HG03025 (cell line): ENCODE results near the gene CARM1.
A peak's percentile ranks its signal among the peaks of the same experiment; 100 is the strongest.
"Not testable (repeated sequence)": the region's sequence is repeated elsewhere in the genome, so short reads cannot be mapped to it uniquely, and the experiment has no call there.

ENCODE experiments used
- ATAC-seq: cut with Tn5 transposase; IDR thresholded peaks from one replicate; pipeline ENCODE4 v1.9.1; 2021; ENCODE audit warnings: mild to moderate bottlenecking, moderate library complexity; ENCODE audit not compliant: unreplicated experiment, low FRiP score

Gene CARM1

DNA sequence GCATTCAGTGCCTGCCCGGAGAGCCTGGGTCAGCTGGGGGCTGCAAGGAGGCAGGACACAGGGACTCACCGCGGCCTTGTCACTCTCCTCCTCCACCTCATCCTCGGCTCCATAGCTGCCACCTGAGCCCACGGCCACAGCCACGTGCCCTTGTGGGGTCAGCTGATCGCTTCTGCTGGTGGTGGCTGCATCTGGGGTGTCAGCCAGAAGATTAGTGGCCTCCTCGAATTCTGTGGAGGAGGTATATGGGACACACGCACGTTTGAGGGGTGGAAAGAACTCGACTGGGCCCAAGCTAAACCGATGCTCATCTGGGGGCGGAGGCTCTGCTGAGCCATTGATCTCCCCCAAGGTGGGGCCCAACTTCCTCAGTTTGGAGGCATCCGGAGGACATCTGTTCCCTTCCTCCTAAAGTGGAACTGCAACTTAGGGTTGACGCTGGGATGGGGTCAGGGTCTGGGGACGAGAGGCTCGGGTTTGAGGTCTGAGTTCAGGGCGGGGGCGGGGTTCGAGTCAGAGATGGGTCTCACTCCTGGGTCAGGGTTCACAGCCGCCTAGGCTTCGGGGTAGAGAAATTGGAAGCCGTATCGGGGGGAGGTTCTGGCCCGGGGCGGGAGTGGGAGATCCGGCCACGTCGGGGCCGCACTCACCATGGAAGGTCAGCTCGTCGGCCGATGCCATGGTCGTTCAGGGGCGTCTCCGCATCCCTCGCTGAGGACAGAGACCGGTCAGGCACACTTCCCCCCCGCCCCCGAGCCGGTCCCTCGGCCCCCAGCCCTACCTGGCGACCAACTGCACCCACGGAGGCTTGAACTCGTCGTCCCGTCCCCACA, 56.6 kb downstream of the CARM1 start:
- no peak for ATAC-seq

DNA sequence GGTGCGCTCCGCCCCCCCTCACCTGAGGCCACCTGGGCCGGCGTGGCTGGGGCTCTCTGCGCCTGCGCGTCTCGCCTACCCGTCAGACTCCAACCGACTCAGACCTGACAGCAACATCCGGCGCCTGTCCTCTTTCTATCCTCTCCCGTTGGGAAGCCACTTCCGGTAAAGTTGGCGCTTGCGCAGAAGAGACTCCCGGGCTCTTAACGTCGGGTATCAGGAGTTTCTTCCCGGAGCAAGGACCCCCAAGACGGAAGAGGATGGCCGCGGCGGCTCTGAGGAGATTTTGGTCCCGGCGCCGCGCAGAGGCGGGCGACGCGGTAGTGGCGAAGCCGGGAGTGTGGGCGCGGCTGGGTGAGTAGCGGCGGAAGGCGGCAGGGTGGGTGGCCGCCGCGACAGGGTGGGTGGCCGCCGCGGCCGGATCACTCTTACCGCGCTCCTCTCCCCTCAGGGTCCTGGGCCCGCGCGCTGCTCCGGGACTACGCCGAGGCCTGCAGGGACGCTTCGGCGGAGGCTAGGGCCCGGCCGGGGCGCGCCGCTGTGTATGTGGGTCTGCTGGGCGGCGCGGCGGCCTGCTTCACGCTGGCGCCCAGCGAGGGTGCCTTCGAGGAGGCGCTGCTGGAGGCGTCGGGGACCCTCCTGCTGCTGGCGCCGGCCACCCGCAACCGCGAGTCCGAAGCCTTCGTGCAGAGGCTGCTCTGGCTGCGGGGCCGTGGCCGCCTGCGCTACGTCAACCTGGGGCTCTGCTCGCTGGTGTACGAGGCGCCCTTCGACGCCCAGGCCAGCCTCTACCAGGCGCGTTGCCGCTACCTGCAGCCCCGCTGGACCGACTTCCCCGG, 57.4 kb downstream of the CARM1 start, which contains the start of the genes TIMM29 and YIPF2:
TSS of gene TIMM29 (plus strand) at position 249 of the 839 bp plus-strand sequence. CDS start at position 261, 12 bp downstream.
TSS of gene YIPF2 (minus strand) at position 77 of the 839 bp plus-strand sequence. CDS start 229 bp downstream, outside the sequence.
- ATAC-seq = peak; percentile 72

DNA sequence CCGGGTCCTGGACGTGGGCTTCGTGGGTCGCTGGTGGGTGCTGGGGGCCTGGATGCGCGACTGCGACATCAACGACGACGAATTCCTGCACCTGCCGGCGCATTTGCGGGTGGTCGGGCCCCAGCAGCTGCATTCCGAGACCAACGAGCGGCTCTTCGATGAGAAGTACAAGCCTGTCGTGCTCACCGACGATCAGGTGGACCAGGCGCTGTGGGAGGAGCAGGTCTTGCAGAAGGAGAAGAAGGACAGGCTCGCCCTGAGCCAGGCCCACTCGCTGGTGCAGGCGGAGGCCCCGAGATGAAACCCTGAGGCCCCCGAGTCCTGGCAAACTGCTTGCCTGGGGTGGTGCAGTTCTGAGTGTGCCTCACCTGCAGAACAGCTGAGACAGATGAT, 58.0 kb downstream of the CARM1 start:
- no peak for ATAC-seq

DNA sequence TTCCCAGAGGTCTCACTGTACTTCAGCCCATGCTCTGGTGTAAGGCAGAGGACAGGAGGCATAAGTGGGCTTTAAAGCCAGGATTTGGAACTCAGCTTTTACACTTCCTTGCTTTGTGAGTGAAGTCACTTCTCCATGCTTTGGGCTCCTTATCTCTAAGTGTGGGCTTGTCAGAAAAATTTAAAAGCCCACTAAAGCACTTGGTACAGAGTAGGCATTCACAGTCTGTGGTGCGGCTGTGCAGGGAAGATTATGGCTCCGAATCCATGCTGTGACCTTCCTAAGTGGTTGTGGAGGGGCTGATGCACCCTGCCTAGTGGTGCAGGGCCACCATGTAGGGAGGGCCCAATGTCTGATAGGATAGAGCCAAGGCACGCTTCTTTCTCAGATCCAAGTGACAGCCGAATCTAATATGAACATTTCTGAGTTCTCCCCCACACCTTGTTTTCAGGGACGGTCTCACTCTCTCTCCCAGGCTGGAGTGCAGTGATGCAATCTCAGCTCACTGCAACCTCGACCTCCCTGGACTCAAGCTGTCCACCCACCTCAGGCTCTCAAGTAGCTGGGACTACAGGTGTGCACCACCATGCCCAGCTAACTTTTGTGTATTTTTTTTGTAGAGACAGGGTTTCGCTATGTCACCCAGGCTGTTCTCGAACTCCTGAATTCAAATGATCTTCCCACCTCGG, 64.2 kb downstream of the CARM1 start:
- ATAC-seq = no peak

DNA sequence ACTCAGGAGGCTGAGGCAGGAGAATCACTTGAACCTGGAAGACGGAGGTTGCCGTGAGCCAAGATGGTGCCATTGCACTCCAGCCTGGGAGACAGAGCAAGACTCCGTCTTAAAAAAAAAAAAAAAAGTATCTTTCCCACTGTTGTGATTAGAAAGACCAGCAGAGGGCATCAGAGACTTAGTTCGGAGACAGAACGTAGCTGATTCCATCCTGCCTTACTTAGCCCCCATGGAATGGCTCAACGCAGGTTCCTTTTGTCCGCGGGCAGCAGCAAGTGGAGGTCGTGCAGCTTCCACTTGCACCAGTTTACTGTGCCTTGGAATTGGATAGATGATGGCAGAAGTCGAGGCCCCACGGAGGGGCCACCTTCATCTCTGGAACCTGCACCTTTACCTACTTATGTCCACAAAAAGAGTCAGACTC, 65.3 kb downstream of the CARM1 start:
- no peak for ATAC-seq

DNA sequence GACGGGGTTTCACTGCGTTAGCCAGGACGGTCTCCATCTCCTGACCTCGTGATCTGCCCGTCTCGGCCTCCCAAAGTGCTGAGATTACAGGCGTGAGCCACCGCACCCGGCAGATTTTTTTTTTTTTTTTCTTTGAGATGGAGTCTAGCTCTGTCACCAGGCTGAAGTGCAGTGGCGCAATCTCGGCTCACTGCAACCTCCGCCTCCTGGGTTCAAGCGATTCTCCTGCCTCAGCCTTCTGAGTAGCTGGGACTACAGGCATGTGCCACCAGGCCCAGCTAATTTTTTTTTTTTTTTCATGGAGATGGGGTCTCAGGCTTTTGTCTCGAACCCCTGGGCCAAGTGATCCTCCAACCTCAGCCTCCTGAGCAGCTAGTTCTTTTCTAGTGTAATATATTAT, 70.3 kb downstream of the CARM1 start:
- ATAC-seq = not testable (repeated sequence)

DNA sequence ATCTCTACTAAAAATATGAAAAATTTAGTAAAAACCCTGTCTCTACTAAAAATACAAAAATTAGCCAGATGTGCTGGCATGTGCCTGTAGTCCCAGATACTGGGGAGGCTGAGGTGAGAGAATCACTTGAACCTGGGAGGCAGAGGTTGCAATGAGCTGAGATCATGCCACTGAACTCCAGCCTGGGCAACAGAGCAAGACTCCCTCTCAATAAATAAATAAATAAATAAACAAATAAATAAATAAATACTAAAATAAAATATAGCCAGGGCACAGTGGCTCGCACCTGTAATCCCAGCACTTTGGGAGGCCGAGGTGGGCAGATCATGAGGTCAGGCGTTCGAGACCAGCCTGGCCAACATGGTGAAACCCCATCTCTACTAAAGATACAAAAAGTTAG, 72.1 kb downstream of the CARM1 start:
- not testable (repeated sequence) for ATAC-seq

DNA sequence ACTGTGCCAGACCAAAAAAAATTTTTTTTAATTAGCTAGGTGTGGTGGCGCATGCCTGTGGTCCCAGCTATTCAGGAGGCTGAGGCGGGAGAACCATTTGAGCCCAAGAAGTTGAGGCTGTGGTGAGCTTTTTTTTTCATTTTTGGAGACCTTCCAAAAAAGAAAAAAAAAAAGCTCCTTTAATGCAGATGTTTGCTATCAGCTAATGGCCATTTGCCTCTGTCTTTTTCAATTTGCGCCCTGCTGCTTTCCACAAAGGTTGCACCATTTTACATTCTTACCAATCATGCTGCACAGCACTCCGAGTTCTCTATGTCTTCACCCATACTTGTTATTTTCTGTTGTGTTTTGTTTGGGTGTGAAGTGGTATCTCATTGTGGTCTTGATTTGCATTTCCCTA, 73.9 kb downstream of the CARM1 start:
- ATAC-seq = no peak

DNA sequence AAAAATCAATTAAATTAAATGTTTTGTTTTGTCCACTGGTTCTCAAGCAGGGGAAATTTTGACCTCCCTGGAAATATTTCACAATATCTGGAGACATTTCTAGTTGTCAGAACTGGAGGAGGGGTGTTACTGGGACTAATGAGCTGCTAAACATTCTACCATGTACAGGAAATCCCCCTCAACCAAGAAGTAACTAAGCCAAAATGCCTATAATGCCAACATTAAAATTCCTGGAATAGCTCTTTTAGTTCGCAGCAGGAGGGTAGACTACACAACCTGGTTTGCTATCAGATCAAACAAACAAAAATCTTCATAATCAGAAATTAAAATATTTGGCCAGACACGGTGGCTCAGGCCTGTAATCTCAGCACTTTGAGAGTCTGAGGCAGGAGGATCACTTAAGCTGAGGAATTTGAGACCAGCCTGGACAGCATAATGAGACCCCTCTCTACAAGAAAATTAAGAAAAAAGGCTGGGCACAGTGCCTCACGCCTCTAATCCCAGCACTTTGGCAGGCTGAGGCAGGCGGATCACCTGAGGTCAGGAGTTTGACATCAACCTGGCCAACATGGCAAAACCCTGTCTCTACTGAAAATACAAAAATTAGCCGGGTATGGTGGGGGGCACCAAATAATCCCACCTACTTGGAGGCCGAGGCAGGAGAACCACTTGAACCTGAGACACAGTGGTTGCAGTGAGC, 75.8 kb downstream of the CARM1 start:
- ATAC-seq = no peak

DNA sequence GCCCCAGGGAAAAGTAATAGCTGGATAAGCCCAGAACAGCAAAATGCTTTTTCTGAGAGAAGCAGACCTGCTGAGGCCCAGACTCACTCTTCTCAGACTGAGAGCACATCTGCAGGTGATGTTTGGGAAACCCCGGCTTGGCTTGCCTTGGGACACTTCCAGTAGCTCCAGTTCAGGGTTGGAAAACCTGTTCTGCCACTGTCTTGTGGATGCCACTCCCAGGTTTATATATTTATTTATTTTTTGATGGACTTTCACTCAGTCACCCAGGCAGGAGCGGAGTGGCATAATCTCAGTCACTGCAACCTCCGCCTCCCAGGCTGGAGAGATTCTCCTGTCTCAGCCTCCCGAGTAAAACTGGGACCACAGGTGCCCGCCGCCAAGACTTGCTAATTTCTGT, 81.5 kb downstream of the CARM1 start:
- no peak for ATAC-seq

DNA sequence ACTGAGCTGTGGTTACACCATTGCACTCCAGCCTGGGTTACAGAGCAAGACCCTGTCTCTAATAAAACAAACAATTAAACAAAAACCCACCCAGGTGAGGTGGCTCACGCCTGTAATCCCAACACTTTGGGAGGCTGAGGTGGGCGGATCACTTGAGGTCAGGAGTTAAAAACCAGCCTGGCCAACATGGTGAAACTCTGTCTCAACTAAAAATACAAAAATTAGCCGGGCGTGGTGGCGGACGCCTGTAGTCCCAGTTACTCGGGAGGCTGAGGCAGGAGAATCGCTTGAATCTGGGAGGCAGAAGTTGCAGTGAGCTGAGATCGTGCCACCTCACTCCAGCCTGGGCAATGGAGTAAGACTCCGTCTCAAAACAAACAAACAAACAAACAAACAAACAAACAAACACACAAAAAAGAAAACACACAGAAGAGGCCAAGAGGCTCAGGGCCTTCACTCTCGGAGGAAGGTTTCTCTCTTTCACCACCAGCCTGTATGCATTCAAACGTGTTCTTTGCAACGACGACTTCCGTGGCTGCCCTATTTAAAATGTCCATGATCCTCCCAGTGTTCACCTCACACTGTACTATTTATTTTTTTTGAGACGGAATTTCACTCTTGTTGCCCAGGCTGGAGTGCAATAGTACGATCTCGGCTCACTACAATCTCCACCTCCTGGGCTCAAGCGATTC, 88.1 kb downstream of the CARM1 start:
- ATAC-seq = not testable (repeated sequence)

DNA sequence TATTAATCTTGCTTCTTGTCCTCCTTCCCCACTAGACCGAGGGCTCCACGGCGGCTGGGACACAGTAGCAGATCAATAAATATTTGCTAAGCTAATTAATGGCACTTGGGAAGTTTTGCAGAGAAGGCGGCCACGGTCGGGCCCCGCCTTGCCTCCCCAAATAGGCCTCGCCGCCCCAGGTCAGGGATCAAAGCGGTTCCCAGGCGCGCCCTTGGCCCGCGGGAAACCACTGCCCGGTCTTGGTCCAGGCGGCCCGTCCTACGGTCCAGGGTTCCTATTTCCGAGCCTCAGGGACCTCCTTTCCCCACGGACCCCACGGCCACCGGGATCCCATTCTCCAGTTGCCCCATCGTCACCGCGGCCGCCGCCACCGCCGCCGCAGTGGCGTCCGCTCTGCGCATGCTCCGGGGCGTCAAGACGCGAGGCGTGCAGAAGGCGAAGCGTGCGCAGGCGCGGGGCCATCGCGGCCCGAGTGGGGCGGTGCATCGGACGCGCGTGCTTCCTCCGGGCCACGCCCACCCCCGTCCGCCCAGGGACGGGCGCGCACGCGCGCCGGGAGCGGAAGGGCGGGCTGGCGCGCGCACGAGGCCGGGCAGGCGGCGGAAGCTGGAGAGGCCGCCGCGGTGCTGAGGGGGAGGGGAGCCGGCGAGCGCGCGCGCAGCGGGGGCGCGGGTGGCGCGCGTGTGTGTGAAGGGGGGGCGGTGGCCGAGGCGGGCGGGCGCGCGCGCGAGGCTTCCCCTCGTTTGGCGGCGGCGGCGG, 89.1 kb downstream of the CARM1 start, which contains the start of gene SMARCA4:
TSS of gene SMARCA4 (plus strand) at position 717 of the 759 bp plus-strand sequence. CDS start 23,122 bp downstream, outside the sequence.
- ATAC-seq = peak; percentile 82

DNA sequence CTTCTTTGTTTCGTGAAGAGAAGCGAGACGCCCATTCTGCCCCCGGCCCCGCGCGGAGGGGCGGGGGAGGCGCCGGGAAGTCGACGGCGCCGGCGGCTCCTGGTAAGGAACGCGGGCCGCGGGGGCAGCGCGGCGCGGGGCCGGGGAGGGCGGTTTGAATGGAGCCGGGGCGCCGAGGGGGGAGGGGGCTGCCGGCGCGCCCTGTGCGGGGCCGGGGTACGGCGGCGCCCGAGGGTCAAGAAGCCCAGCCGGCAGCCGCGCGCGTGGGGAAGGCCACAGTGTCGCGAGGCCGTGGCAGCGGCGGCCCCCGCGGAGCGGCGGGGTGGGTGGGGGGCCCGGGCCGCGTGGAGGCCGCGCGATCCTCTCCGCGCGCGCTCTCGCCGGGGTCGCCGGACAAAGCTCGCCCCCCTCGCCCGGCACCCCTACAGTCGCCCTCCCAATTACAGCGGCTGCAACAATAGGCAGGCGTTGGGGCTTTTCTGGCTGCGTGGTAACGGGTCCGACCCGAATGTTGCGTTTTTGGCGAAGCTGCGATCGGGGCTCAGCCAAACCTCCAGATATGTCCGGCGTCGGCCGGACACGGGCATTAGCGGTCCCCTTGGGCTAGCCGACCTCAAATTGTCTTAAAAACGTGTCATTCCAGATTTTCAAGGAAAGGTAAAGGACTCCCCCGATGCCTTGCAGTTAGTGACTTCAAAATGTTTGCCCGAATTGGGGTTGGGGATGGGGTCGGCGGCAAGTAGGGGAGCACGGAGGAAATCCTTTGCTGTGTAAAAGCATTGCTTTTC, 89.9 kb downstream of the CARM1 start:
- peak; percentile 34 for ATAC-seq

DNA sequence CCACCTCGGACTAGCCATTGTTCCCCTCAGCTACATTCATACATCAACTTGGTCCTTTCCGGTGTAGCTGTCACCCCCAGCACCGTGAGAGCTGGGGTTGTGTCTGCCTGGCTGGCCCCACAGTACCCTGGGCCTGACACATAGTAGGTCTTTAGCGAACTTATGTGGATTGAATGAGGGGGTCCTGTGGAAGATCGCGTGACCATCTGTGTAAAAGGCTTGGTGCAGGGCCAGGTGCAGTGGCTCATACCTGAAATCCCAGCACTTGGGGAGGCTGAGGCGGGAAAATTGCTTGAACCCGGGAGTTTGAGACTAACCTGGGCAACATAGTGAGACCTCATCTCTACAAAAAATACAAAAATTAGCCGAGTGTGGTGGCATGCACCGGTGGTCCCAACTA, 91.5 kb downstream of the CARM1 start:
- no peak for ATAC-seq

DNA sequence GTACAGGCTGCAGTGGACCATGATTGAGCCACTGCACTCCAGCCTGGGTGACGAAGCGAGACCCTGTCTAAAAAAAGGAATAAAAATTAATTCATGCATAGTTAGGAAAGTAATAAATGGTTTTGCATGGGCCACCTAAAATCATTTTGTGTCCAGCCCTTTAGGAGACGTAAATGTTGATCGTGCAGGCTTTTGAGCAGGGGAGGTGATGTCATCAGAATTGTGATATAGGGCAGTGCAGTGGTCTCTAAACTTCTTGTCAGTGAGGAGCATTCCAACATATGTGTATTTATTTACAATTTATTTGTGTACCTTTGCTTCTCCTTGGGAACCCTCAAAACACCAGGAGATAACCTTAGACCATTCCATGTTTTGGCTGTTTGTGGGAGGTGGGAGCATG, 92.5 kb downstream of the CARM1 start:
- no peak for ATAC-seq

DNA sequence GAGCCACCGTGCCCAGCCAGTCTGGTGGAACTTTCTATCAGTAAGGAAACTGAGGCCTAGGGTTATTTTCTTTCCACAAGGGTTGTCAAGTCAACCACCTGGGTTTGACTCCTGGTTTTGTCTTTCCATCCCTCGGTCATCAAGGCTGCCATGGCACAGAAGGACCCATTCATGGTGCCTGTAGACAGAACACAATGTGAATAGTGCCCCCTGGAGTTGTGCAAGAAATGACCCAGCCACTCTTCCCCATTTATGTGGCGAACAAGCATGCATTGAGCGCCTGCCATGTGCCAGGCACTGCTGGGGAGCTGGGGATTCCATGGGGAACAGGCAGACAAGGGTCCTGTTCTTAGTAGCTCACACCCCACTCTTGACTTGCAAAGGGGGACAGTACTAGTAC, 93.5 kb downstream of the CARM1 start:
- ATAC-seq = no peak

DNA sequence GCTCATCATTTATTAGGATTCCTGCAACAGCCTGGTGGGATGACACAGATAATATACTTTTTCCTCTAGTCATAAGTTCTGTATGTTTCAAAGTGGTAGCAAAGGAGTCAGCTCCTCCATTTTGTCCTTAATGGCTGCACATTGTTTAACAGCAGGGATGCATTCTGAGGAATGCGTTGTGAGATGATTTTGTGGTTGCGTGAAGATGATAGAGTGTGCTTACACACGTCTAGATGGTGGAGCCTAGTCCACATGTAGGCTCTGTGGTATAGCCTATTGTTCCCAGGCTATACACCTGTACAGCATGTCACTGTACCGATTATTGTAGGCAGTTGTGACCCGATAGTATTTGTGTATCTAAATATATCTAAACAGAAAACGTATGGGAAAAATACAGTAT, 94.0 kb downstream of the CARM1 start:
- no peak for ATAC-seq

DNA sequence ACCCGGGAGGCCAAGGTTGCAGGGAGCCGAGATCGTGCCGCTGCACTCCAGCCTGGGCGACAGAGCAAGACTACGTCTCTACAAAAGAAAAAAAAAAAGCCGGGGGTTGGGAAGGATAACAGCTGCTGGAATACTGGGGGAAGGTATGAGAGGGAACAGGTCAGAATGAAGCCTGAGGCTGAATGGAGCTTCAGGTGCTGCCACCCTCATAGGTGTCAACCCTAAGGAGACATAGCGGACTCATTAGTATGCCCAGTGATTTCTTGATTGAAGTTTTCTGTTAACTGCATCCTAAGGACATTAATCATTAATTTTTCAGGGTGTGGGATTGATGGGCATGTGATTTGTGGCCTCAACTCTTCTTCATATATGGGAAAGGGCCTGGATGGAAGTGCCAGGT, 95.5 kb downstream of the CARM1 start:
- no peak for ATAC-seq
